ENCODE data around the gene B4GALT7. TPM values are rescaled to one million over a fixed set of nuclear protein-coding genes. Genes with fewer than 3 reads are reported as not detected.
A peak's percentile ranks its signal among the peaks of the same experiment; 100 is the strongest.

The B4GALT7 gene
- total RNA-seq, 6 experiments from 2014 or later, result 9.3 to 28.7 (median 14.1) TPM

GRCh38 chr5:177554474-177555111 is 45.3 kb upstream of the B4GALT7 start, which contains the start of gene FAM193B:
Gene FAM193B (minus strand): TSS chr5:177554563. CDS start chr5:177554458, 105 bp downstream.
- H3K4me3 ChIP-seq, result peak within 1 kb of the TSS; percentile 65 to 89 (median 78)

GRCh38 chr5:177555228-177555627 is 44.7 kb upstream of the B4GALT7 start:
- no peak for ATAC-seq
- Histone ChIP-seq H3K36me3 (no peaks in the 10 kb centered on the region), H3K27ac (no peak overlapping the region), H3K4me1 (peaks cover 0 to 22% (median 6%) of the 10 kb centered on the region in 4 donors), H3K9me3 (no peaks in the 10 kb centered on the region), H3K4me3 (peak overlapping the region in 1 of 3 donors; percentile 89), H3K27me3 (no peaks in the 10 kb centered on the region)
- 83% methylated on average over 1 of the region's 2 CpGs for WGBS (ENCODE audit: insufficient coverage, low coverage, low lambda C conversion rate, missing lambda C conversion rate)
- no peak for DNase-seq
- intact Hi-C loops (cut with DNase I), result no loop called here
- no peak for TF ChIP-seq CTCF (IDR thresholded peaks at IDR 0.05)
- TF ChIP-seq POLR2A (IDR thresholded peaks at IDR 0.05), result no peak

More at GRCh38 chr5:177554474-177555111, 45.3 kb upstream of the B4GALT7 start, which contains the start of gene FAM193B:
- Histone ChIP-seq H3K4me1 (peaks cover 0 to 22% (median 6%) of the 10 kb centered on the region in 4 donors), H3K9me3 (no peaks in the 10 kb centered on the region), H3K36me3 (no peaks in the 10 kb centered on the region), H3K27ac (peak within 1 kb of the TSS; percentile 43 to 77 (median 65)), H3K27me3 (no peaks in the 10 kb centered on the region)
- intact Hi-C loops (cut with DNase I), result no loop called here
- TF ChIP-seq POLR2A (IDR thresholded peaks at IDR 0.05), result no peak
- TF ChIP-seq CTCF (IDR thresholded peaks at IDR 0.05), result peak in 2 of 4 donors; percentile 14 to 19
- 10% methylated on average over 18 of the region's 49 CpGs for WGBS (ENCODE audit: insufficient coverage, low coverage, low lambda C conversion rate, missing lambda C conversion rate)
- DNase-seq (peak; percentile 95 to 96 (median 96)), ATAC-seq (peak; percentile 91 to 94 (median 94))

GRCh38 chr5:177555665-177556064 is 44.3 kb upstream of the B4GALT7 start:
- 88% methylated on average over 4 of the region's 5 CpGs for WGBS (ENCODE audit: insufficient coverage, low coverage, low lambda C conversion rate, missing lambda C conversion rate)
- no peaks in the 10 kb centered on the region for H3K9me3 ChIP-seq
- H3K27me3 ChIP-seq, result no peaks in the 10 kb centered on the region
- no peak for ATAC-seq
- intact Hi-C loops (cut with DNase I), result no loop called here
- no peak overlapping the region for H3K27ac ChIP-seq
- no peak for DNase-seq
- H3K4me3 ChIP-seq, result no peak overlapping the region
- no peak for TF ChIP-seq CTCF (IDR thresholded peaks at IDR 0.05)
- no peak for TF ChIP-seq POLR2A (IDR thresholded peaks at IDR 0.05)
- H3K4me1 ChIP-seq, result peaks cover 0 to 22% (median 6%) of the 10 kb centered on the region in 4 donors
- H3K36me3 ChIP-seq, result no peaks in the 10 kb centered on the region

- H3K27me3 ChIP-seq, result no peaks in the 10 kb centered on the region
- TF ChIP-seq CTCF (IDR thresholded peaks at IDR 0.05), result no peak
- H3K36me3 ChIP-seq, result no peaks in the 10 kb centered on the region
- WGBS (ENCODE audit: insufficient coverage, low coverage, low lambda C conversion rate, missing lambda C conversion rate), result 52% methylated on average over 3 of the region's 4 CpGs
- peaks cover 0 to 20% (median 4%) of the 10 kb centered on the region in 4 donors for H3K4me1 ChIP-seq
- intact Hi-C loops (cut with DNase I), result no loop called here
- DNase-seq (no peak), ATAC-seq (no peak)
- no peaks in the 10 kb centered on the region for H3K9me3 ChIP-seq
- H3K27ac ChIP-seq, result no peak overlapping the region
- H3K4me3 ChIP-seq, result no peak overlapping the region
Observed at GRCh38 chr5:177557041-177557647, 42.8 kb upstream of the B4GALT7 start.
